ENCODE data around the gene UBE2E3.
"Not testable (repeated sequence)": the region's sequence is repeated elsewhere in the genome, so short reads cannot be mapped to it uniquely, and the experiment has no call there.

The UBE2E3 gene

GRCh38 chr2:181037922-181038321 lies 57.5 kb downstream of the UBE2E3 start:
- DNase-seq = no peak

- DNase-seq = no peak
Measured at GRCh38 chr2:181038796-181039195, 58.4 kb downstream of the UBE2E3 start.

GRCh38 chr2:181040839-181041238 lies 60.4 kb downstream of the UBE2E3 start:
- not testable (repeated sequence) for DNase-seq

- DNase-seq = no peak
Measured at GRCh38 chr2:181041661-181042060, 61.3 kb downstream of the UBE2E3 start.

- DNase-seq = no peak
Measured at GRCh38 chr2:181042706-181043105, 62.3 kb downstream of the UBE2E3 start.

GRCh38 chr2:181046833-181047232 lies 66.4 kb downstream of the UBE2E3 start:
- DNase-seq = no peak

- peak; percentile 26 for DNase-seq
Measured at GRCh38 chr2:181047829-181048228, 67.4 kb downstream of the UBE2E3 start.

GRCh38 chr2:181051861-181052522 lies 71.6 kb downstream of the UBE2E3 start:
- no peak for DNase-seq

- no peak for DNase-seq
Measured at GRCh38 chr2:181052523-181052891, 72.1 kb downstream of the UBE2E3 start.

- no peak for DNase-seq
Measured at GRCh38 chr2:181054256-181054655, 73.9 kb downstream of the UBE2E3 start.

- DNase-seq = no peak
Measured at GRCh38 chr2:181054843-181055242, 74.4 kb downstream of the UBE2E3 start.

GRCh38 chr2:181058378-181059269 lies 78.2 kb downstream of the UBE2E3 start:
- no peak for DNase-seq

- DNase-seq = no peak
Measured at GRCh38 chr2:181063696-181064095, 83.3 kb downstream of the UBE2E3 start.

- DNase-seq = no peak
Measured at GRCh38 chr2:181065458-181065857, 85.1 kb downstream of the UBE2E3 start.

GRCh38 chr2:181066333-181066732 lies 85.9 kb downstream of the UBE2E3 start:
- no peak for DNase-seq

- DNase-seq = no peak
Measured at GRCh38 chr2:181070119-181070835, 89.9 kb downstream of the UBE2E3 start.

- no peak for DNase-seq
Measured at GRCh38 chr2:181070836-181071200, 90.4 kb downstream of the UBE2E3 start.

GRCh38 chr2:181072486-181073235 lies 92.3 kb downstream of the UBE2E3 start:
- no peak for DNase-seq

- no peak for DNase-seq
Measured at GRCh38 chr2:181073896-181074295, 93.5 kb downstream of the UBE2E3 start.

- DNase-seq = no peak
Measured at GRCh38 chr2:181074457-181074856, 94.1 kb downstream of the UBE2E3 start.

GRCh38 chr2:181076658-181077057 lies 96.3 kb downstream of the UBE2E3 start:
- no peak for DNase-seq

GRCh38 chr2:181077128-181077709 lies 96.8 kb downstream of the UBE2E3 start:
- DNase-seq = peak; percentile 18

GRCh38 chr2:181083140-181083539 lies 102.7 kb downstream of the UBE2E3 start:
- DNase-seq = no peak
